NCI-H345 treated with DMSO at 0.1 percent for 48 hours (cell line): ENCODE measurements around the gene MAGI2.
"Not testable (repeated sequence)": the region's sequence is repeated elsewhere in the genome, so short reads cannot be mapped to it uniquely, and the experiment has no call there.

Source experiments
- DNase-seq: peaks from one replicate; lab custom pipeline; 2025; ENCODE audit not compliant: unreplicated experiment; lab: John Stamatoyannopoulos, UW

Gene MAGI2

DNA sequence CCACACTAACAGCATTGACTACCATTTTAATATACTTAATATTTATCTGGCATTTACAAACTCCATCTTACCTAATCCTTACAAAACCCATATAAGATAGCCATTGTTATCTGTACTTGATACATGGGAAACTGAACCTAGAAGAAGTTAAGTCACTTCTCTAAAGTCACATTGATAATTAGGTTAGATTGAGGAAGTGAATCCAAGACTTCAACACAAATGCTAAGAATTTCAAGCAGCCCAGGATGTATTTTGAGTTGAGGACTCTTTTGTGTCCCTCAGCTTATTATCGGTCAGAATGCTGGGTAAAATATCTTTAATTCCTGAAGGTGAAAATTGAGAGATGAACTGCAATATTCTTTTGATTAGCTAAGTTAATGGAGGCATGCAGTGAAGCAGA lies 1189.4 kb downstream of the MAGI2 start:
- DNase-seq: no peak

DNA sequence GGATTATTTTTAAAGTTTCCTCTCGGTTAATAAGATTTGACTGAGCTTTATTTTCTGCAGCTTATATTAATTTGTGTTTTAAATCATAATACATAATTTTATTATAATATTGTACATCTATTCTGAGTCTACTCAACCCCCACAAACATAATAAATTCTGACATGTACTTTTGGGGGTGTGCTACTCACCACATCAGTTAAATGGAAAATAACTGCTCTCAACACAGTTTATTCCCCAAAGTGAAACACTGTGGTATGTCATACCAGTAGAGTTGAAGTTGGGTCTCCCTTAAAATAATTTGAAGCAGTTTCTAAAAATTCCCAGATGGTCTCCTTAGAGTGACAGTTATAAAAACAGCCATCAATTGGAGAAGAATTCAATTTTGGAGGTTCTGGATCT lies 1191.7 kb downstream of the MAGI2 start:
- no peak for DNase-seq

DNA sequence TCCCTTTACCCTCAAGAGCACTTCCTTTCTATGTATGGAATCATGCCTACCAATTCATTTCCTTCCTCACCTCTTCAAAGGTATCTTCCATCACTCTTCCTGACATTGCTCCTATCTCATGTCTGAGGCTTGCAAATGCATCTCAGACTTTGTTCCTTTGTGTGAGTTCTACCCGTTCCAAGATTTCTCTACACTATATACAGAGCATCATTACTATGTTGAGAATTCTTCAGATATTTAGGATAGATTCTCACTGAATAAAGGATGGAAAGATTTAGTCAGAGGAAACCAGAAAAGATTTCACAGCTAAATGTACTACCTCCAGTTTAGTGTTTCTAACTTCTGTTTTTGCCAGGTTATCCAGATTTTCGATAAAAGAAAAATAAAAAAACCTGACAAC lies 1192.2 kb downstream of the MAGI2 start:
- no peak for DNase-seq

DNA sequence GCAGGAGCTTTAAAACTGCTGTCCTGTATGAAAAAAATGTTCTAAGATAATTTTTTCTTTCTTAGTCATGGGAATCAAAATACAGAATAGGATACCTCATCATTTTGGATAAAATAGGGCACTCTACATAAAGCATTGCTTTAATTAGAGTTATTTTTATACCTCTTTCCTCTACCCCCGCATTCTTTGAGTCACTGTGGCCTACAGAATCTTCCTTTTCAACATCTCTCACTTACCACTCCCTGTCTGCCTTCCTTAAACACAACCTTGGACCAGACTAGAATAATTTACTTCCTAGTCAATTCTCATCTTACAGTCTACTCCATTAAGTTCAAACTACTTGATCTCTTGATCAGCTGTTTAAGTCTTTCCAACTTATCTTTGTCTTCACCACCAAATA lies 1192.6 kb downstream of the MAGI2 start:
- DNase-seq: no peak

DNA sequence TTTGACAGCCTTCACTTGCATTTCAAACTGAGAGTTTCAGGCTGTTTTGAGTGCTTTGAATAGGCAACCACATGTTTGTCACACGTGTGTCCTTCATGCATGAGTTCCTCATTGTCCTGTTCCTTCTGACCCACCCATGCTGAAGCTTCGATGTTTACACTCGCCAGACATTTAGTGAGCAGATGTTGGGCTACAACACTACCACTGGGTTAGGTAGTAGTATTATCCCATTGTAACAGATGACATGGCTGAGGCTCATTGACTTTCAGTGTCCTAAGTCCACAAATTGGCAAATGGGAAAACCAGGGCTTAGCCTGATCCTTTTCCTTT lies 1198.8 kb downstream of the MAGI2 start:
- peak; percentile 43 for DNase-seq

DNA sequence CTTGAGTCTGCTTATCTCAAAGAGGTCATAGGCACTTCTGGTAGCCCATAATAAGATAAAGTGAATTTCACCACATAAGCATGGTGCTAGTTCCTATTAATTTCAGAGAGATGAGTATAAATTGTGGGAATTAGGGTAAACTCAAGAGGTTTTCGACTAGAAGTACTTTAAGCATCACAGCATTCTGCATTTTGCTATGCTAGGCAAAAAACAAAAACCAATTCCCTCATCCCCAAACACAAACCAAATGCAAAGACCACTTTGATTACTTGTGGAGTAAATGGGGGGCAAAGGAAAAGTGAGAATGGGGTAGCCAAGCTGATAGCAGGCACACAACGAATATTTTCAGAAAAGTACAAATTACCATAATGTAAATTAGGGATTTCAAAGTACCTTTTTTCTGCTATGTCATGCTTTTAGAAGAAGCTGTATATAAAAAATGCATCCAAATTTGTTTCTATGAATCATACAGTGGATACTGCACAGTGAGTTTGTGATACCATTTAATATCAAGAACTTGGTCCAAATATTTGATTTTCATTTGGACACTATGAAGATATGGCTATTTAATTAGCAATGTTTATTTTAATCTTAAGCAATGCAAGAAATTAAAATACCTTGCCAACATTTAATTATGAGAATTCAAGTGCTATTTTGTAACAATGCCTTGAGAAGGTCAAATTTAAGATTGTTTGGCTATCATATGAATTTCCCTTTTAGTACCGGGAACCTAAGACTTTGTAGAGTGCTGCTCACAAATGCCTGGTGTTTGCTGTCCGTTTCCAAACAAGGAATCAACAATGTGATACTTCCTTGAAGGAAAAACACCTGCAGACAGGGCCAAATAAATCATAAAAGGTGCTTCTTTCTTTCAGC lies 1199.4 kb downstream of the MAGI2 start:
- peak; percentile 43 for DNase-seq

DNA sequence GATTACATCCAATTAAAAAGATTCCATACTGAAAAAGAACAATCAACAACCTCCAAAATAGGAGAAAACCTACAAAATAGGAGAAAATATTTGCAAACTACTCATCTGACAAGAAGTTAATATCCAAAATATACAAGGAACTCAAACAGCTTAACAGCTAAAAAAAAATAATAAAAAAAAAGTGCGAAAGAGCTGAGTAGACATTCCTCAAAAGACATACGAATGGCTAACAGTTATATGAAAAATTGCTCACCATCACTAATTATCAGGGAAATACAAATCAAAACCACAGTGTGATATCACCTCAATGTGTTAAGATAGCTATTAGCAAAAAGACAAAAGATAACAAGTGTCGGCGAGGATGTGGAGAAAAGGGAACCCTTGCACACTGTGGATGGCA lies 1204.6 kb downstream of the MAGI2 start:
- no peak for DNase-seq

DNA sequence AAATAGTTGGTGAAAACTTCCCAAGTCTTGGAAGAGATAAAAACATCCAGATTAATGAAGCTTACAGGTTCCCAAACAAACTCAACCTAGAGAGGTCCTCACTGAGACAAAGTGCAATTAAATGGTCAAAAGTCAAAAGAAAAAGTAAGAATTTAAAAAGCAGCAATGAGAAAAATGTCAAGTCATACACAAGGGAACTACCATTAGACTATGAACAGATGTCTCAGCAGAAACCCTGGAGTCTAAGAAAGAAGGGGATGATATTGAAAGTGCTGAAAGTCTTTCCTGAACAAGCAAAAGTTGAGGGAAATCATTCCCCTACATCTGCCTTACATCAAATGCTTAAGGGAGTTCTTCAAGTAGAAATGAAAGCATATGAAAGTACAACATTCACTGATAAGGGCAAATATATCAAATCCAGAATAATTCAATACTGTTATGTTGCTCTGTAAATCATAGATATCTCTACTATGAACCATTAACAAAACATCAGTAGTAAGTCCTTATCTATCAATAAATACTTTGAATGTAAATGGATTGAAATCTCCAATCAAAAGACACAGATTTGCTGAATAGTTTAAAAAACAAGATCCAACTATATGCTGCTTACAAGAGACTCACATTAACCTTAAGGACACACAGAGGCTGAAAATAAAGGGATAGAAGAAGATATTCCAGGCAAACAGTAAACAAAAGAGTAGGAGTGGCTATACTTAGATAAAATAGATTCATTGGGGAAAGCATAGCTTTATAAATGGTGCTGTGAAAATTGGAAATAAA lies 1205.4 kb downstream of the MAGI2 start:
- DNase-seq: no peak

DNA sequence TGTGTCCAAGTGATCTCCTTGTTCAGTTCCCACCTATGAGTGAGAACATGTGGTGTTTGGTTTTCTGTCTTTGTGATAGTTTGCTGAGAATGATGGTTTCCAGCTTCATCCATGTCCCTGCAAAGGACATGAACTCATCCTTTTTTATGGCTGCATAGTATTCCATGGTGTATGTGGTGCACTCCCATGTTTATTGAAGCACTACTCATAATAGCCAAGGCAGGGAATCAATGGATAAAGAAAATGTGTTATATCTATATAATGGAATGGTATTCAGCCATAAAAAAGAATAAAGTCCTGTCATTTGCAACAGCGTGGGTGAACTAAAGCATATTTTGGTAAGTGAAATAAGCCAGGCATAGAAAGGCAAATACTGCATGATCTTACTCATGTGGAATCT lies 1213.3 kb downstream of the MAGI2 start:
- DNase-seq: not testable (repeated sequence)

DNA sequence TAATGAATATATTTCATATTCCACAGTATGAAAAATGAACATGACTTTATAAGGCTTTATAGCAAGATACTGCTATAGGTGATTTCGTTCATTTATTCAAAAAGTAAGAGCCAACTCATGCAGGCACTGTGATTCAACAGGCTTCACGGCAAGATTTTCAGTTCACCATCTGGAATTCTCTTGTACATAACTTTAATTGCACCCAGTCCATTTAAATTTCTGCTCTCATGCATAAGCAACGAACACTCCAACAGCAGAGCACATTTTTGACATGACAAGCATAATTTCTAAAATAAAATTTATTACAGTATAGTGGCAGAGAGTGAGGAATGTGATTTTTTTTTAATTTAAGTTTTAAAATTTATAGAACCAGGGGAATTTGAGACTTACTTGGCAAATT lies 1218.8 kb downstream of the MAGI2 start:
- DNase-seq: no peak

DNA sequence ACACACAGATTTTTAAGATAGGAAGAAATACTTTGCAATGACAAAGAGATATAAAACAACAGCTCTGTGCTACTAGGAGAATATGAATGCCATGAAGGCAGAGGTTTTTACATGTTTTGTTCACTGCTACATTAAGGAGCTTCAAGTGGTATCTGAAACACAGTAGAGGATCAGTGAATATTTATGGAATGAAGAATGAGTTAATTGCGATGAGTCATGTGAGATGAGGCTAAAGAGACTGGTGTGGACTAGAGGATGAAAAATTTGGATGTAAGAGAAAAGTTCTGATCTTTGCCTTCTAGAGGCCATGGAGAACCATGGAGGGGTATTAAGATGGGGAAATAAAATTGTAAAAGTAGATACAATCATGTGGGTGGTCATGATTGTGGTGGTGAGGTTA lies 1220.7 kb downstream of the MAGI2 start:
- no peak for DNase-seq

DNA sequence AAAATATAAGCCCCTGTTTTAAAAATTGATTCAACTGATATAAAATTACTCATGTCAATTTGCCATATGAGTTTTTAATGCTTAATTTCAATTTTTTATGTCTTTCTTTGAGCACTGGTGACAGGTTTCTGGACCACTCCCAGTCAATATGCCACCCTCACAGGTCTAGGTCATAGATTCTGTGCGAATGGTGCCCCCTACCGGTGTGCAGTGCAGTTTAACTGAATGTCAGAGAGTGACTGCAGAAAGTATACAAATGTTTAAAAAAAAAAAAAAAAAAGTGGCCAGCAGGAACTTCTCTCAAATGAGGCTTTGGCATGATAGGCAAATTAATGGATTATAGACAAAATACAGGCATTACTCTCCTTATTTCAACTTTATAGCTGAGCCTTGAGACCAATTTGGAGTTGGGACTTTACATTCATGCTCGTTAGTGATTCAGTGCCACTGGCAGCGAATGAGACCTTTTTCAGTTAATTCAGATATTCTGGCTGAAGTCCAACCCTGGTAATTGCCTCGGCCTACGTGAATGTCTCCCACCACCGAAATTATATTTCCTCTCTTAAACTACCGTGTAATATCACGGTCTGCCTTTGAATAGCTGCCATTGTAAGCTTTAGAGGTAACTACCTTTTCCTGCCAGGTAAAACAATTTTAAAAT lies 1227.3 kb downstream of the MAGI2 start:
- peak; percentile 72 for DNase-seq

DNA sequence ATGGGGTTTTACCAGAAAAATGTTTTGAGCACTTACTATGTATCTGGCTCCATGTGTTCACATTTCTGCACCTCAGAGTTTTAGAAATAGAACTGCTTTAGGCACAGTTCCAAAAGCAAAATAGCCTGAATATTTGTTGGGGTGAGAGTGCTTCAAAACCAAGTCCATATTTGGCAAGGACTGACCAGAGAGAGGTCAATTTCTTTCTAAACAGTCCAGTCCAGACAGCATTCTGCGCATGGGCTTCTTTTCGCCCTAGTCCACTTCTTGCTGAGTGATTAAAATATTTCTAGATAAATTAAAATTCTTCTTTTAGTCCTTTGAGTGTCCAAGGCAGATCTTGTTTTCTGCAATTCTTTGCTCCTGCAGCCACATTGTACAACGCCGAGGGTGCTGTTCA lies 1227.9 kb downstream of the MAGI2 start:
- no peak for DNase-seq

DNA sequence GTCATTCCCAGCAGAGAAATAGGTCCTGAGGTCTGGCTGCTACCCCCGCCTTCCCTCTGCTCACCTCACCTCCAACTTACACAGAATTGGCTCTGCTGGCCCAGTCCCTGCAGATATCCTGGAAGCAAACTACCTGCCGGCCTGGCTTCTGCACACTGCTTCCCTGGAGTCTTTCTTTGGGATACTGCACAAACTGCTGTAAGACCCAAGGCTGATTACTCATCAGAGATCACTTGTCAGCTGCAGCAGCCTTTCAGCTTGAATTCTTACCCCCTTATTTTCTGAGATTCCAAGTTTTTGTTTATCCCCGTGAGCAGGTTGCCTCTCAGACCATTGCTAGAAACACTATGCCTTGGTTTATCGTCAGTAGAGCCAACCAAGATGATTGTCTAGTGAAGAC lies 1228.5 kb downstream of the MAGI2 start:
- no peak for DNase-seq

DNA sequence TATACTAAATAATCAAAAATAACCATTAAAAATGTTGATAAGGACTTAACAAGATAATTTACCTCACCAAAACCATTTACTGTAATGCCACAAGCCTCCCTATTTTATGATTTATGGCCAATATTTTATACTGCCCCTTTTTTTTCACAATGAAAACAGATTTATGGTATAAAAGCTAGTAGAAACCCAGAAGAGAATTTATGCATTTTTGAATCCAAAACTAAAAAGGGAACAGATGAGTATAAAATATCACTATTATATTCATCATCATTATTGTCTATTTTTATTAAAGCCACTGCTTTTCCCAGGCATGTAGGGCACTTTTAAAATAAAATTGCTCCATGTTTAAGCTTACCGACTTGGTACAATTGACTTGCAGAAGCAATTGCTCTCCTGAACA lies 1229.9 kb downstream of the MAGI2 start:
- DNase-seq: no peak

DNA sequence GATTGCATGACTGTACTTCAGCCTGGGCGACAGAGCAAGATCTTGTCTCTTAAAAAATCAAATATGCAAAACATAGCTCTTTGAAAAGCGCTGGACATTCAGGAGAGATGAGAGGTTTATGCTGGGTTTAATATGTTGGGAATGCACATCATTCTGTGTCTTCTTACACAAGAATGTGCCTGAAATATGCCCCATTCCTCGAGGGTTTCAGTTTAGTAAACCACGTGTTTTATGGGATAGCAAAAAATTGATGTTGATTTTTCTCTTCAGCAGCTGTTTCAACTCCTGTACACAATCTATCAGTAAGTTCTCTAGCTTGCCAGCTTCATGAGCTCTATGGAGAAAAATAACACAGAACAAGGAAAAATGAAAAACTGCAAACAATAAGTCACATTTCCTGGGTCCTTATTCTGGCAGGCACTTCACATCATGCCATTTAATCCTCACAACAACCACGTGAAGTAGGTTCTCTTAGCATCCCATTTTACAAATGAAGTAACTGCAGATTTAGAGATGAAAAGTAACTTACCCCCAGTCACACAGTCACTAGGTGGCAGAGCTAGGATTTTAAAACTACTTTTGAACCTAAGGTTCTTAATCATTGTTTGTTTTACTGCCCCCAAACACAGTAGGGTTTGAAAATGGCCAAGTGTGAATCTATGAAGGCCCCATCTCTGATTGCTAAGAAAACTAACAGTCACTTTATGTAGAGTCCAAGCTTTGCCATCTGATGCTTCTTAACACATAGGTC lies 1231.3 kb downstream of the MAGI2 start:
- no peak for DNase-seq

DNA sequence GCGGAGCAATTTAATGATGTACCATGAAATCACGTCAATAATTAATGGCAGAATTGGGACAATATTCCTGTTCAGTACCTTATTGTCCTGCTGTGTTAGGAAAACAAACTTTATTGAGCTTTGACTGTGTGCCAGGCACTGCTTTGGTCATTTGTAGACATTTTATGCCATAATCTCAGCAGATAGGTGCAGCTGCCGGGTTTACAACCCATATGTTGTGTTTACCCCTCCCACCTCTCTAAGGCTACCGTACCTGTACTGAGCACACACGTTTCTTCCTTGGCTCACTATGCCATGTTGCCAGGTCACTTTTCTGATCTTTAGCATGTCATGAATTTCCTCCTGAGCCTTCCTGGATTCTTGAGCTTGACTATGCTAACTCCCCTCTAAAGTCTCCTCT lies 1232.7 kb downstream of the MAGI2 start:
- no peak for DNase-seq

DNA sequence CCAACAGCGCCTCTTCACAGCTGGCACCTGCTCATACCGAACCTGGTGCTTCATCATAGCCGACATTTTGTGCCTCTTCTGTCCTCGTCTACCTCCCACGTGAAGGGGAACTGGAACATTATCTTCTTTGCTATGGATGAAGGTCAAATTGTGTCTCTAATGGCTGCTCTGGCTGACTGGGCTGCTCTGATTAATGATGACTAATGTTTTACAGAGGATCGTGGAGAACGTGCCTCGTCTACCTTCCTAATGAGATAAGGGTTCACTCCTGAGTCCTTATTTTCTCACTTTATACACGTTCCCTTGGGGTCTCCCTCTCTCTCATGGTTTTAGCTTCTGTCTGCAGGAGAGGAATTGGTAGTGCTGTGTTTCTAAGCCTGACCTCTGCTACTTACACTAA lies 1234.6 kb downstream of the MAGI2 start:
- DNase-seq: no peak

DNA sequence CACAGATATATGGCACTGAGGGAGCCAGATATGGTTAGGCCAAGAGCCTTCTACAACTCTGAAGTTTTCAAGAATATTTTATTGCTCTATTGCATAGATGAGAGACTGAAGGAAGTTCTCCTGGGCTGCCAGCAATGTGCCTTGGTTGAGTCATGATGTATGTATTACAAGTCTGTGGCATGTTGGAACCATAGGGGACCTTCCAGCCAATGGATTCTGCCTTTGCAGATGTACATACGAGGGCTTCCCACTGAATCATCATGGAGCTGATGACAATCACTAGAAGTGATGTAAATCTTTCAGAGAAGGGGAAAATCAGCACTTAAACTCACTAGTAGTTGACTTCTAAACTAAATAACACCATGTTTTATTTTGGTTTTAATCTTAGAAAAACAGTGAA lies 1235.4 kb downstream of the MAGI2 start:
- no peak for DNase-seq

DNA sequence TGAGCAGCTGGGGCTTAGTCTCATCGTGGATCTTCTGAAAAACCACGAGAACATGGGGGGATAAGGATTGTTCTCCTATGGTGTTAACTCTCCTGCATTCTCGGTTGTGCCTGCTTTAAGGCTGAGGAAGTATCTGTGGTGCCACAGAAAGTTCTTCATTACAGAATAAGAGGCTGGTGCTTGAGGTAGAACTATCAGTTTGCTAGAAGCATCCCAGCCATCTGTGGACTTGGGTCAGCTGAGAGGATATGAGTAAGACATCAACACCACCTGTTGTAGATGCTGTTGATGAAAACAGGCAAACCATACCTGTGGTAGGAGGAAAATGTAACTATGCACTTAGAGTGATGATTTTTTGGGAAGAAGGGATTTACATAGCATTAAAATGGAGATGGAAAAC lies 1238.3 kb downstream of the MAGI2 start:
- DNase-seq: no peak

DNA sequence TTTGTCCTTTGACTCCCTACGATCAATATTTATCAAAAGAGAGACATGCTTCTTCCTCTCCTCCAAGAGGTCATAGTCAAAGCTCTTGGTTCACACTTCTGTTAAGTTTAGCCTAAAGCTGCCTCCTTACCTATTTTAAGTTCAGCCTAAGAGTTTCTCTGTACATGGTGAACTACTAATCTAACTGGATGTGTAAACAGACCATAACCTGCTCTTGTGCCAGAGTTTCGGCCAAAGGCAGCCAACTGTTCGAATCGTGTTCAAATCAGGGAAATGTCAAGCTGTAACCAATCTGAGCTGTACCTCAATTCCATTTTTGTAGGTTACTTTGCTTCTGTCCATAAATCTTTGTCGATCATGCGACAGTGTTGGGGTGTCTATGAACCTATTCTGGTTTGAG lies 1240.1 kb downstream of the MAGI2 start:
- no peak for DNase-seq
